ENCODE results near the gene LIM2.
"Not testable (repeated sequence)": the region's sequence is repeated elsewhere in the genome, so short reads cannot be mapped to it uniquely, and the experiment has no call there.

Gene LIM2, protein sequence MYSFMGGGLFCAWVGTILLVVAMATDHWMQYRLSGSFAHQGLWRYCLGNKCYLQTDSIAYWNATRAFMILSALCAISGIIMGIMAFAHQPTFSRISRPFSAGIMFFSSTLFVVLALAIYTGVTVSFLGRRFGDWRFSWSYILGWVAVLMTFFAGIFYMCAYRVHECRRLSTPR

DNA sequence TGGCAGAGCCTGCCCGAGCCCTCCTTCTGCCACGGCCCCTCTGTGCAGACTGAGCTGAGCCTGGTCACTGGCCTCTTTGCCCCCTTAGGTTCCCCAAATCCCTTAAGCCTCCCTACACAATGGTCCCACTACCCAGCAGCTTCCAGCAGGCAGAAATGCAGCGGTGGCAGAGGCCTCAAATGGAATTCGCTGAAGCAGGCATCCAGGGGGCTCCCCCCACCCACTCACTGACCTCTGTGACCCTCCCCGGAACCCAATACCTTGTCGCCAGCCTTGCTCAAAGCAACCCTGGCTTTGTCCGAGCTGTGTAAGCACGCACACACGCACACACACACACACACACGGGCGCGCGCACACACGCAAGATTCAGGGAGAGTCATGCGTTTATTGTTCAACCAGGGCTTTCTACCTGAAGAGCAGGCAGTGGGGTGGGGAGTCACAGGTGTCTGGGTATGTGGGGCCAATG lies at the start of gene LIM2:
TSS of gene LIM2 (minus strand) at position 51 of the 466 bp plus-strand sequence. CDS start 531 bp downstream, outside the sequence.
- DNase-seq (ENCODE audit: low spot score): peak; percentile 69

DNA sequence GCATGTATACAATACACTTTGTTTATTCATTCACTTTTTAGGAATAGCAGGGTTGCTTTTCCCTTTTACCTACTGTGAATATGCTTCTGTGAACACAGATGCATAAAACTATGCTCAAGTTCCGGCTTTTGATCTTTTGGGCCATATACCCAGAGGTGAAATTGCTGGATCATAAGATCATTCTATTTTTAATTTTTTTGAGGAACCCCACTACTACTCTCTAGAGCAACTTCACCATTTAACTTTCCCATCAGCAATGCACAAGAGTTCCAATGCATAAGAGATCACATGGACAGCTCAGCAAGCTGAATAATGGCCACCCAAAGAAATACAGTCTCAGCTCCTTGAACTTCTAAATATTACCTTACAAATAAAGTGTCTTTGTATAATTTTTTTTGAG lies 46.7 kb upstream of the LIM2 start:
- no peak for DNase-seq (ENCODE audit: low spot score)

DNA sequence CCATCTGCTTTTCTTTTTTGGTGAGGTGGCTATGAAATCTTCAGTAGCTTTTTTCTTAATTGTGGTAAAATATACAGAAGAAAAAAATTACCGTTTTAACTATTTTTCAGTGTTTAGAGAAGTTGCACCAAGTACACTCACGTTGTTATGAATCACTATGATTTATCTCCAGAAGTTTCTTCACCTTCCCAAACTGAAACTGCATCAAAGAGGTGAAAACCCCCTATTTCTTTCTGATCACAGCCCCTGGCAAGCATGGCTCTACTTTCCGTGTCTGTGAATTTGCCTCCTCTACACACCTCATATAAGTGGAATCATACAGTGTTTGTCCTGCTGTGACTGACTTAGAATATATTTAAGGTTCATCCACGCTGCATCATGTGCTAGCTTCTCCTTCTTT lies 45.3 kb upstream of the LIM2 start:
- no peak for DNase-seq (ENCODE audit: low spot score)

DNA sequence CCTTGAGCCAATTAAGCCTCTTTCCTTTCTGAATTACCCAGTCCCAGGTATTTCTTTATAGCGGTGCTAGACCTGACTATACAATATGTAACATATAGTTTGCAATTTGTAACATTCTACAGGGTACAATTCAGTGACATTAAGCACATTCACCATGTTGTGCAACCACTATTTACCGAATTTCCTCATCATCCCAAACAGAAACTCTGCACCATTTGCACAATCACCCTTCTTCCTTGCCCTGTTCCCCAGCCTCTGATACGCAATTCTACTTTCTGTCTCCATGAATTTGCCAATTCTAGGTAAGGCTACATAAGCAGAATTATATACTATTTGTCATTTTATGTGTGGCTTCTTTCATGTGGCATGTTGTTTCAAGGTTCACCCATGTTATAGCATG lies 43.4 kb upstream of the LIM2 start:
- DNase-seq (ENCODE audit: low spot score): no peak

DNA sequence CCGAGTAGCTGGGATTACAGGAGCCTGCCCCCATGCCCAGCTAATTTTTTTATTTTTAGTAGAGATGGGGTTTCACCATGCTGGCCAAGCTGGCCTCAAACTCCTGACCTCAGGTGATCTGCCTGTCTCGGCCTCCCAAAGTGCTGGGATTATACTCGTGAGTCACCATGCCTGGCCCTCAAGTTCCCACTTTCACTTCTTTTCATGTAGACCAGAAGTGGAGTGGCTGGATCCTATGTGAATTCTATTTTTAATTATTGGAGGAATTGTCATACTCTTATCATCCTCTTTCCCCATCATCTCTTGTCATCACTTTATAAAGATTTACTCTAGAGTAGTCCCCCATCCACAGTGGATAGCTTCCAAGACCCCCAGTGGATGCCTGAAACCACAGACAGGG lies 42.4 kb upstream of the LIM2 start:
- no peak for DNase-seq (ENCODE audit: low spot score)

DNA sequence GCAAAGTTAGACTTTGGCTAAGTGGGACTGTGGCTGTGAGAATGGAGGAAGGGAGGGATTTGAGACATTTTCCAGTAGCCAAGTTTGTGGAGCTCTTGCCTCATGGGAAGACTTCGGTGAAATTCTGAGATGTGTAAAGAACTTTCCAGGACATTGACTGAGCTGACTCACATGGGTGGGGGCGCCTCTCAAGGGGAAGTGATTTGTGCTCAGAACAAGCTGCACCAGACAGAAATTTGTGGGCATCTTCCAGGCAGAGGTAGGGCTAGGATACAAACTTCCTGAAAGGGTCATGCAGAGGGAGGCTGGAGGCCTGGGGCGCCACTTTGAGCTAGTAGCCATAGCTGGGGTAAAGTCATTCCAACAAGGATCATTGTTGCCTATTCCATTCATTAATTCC lies 39.4 kb upstream of the LIM2 start:
- no peak for DNase-seq (ENCODE audit: low spot score)

DNA sequence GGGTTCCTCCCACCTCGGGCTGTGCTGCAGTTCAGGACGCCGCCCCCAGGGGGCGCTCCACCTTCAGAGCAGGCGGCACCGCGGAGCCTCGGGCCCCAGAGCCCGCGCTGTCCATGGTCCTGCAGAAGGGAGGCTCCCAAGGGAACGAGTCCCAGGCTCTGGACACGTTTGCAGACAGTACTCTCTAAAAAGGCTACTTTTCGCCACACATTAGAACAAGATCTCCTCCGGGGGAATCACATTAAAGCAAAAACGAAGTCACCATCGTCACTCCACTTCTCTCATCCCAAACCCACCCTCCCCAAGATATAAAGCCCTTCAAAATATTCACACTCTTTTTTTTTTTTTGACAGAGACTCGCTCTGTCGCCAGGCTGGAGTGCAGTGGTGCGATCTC lies 34.3 kb upstream of the LIM2 start:
- DNase-seq (ENCODE audit: low spot score): peak; percentile 96

DNA sequence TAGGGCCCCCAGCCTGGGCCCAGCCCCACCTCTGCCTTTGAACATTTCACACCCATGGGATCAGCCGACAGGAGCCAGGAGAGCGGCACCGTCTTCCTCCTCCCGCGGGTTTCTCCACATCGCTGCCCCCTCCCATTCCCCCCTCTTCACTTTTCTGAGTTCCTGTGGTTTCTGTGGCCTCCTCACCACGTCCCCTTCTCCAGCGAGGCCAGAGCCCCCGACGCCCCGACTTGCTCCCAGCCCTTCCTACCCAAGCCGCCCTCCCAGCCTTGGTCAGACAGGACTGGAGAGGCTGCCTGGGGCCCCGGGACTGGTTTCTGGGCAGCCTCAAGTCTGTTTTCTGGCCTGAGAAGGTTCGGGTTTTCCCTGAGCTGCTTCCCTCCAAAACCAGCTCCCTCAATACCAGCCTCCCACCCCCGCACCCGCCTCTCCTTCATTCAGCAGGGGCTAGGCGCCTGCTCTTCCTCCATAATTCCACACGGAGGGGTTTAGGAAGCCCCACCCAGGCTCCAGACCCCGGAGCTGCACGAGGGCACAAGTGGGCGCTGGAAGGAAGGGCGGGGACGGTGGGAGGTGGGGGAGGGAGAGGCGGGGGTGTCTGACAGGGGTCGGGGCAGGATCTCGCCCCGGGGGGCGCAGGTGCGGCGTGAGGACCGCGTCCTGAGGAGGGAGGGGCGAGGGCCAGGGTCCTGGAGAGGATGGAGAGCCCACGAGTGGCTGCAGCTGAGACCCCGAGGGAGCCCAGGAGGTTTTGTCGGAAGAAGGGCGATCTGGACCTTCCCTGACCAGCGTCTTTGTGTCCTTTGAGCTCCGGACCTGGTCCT lies 33.7 kb upstream of the LIM2 start:
- DNase-seq (ENCODE audit: low spot score): no peak

DNA sequence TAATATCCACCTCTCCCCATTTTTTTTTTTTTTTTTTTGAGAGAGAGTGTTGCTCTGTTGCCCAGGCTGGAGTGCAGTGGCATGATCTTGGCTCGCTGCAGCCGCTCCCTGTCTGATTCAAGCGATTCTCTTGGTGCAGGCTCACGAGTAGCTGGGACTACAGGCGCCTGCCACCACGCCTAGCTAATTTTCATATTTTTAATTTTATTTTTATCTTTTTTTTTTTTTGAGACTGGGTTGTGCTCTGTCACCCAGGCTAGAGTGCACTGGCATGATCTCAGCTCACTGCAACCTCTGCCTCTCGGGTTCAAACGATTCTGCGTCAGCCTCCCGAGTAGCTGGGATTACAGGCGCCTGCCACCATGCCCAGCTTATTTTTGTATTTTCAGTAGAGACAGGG lies 32.7 kb upstream of the LIM2 start:
- DNase-seq (ENCODE audit: low spot score): not testable (repeated sequence)

DNA sequence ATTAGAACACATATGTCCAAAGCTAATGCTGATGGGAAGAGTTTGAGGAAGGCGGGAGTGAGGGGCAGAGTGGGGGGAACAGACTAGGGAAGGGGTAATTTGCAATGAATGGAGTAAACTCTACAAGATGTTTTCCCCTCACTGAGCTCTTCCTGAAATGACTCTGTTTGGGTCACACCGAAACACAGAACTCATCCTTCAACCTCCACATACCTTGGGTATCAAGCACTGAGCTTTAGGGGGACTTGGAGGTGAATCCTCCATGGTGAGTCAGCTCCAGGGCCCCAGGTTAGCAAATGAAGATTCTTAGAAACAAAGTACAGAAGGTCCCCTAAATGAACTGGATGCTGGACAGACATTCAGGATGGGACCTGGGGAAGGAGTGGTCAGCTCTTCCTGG lies 30.9 kb upstream of the LIM2 start:
- DNase-seq (ENCODE audit: low spot score): no peak

DNA sequence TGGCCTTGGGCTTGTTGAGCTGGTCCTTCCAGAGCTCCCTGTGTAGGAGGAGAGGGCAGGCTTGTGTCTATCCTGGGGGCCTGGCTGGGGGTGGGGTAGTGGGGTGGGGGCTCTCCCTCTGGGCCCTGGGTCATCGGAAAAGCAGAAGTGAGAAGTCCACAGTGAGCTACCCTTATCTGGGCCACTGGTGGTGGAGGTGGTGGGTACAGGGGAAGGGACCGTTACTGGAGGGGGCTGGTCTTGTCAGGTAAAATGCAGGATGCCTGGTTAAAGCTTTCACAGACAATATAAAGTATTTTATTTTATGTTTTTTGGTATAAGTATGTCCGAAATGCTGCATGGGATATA lies 30.0 kb upstream of the LIM2 start:
- DNase-seq (ENCODE audit: low spot score): no peak

DNA sequence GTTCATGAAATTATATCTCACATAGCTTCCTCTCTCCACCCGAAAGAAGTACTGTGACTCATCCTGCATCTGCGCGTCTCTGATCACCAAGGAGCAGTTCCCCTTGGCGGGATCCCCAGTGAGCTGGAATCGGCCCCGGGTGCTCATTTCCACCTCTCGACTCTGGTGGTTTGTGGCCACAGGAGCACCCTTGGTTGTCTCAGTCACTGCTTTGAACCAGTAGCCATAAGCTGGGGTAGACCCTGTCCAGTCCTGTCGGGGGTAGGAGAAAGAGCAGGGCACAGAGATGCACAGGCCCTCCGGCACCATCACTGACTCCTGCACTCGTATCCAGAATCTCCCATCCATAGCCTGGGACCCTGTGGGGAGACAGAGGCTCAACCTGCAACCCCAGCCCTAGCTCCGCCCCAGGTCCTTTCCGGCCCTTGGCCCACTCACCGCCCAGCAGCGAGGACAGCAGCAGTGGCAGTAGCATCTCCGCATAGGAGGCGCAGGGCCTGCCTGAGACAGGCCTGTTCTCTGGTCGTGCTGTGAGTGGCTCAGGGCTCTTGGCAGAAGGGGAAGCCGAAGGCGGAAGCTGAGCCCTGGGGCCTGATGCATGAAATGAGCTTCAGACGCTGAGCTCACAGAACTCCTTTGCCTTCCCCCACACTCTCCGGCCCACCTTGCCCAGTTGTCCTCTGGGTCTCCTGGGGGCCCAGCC lies 29.5 kb upstream of the LIM2 start, which contains the start of gene SIGLEC10:
TSS of gene SIGLEC10 (minus strand) at position 536 of the 703 bp plus-strand sequence. CDS start at position 475, 61 bp downstream.
- no peak for DNase-seq (ENCODE audit: low spot score)

DNA sequence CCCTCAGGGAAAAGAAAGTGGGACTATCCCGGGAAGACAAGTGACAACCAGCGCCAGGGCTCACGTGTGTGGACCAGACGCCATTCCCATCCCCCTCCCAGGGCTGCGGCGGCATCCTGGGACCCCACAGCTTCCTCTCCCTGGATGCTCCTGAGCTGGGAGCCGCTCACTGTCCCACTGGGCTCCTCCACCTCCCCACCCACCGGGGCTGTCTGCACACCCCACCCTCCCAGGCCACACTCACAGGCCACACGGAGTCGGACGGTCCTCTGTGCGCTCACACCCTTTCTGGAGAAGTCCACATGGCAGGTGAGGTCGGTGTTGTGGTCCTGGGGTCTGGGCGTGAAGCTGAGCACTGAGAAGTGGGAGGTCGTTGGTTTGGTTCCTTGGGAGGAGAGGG lies 28.6 kb upstream of the LIM2 start:
- not testable (repeated sequence) for DNase-seq (ENCODE audit: low spot score)

DNA sequence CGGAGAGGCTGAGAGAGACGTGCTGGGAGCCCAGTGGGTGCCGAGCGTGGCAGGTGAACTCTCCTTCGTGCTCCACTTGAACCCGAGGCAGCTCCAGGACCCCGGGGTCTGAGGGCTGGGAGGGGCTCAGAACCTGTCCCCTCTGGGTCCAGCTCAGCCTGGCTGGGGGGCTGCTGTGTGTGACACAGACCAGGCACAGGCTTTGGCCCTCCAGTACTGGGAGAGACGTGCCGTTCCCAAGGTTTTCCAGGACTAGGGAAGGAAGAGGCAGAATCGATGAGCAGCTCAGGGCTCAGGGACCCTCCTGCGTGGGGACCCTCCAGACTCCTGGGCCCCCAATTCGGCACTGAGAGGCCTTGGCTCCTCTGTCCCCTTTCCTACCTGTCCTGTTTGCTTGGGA lies 27.4 kb upstream of the LIM2 start:
- no peak for DNase-seq (ENCODE audit: low spot score)

DNA sequence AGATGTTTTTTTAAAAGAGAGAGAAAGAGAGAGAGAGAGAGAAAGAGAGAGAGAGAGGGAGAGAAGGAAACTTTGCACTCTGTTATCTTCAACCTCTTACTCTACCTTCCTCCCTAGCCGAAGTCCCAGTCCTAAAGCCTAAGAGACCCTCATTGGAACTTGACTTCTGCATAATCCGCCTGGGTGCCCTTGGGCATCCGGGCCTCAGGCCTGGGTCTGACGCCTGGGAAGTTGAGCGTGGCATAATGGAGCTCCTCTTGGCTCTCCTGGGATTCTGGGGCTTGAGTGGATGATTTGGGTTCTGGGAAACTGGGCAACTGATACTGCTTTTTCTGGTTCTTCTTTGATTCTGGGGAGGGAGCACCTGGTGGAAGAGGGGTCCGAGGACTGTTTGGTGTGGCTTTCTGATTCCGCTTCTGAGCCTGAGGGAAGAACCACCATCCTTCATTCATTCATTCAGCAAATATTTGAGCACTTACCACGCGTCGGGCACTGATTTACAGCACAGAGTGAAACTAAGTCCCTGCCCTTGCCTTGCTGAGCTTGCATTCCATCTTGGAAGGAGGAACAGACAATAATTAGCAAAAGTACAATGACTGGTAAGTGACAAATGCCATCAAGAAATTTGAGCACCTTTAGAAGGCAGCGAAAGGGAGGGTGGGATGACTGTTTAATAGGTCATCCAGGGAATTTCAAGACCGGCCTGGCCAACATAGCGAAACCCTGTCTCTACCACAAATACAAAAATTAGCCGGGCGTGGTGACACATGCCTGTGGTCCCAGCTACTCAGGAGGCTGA lies 23.4 kb upstream of the LIM2 start:
- no peak for DNase-seq (ENCODE audit: low spot score)

DNA sequence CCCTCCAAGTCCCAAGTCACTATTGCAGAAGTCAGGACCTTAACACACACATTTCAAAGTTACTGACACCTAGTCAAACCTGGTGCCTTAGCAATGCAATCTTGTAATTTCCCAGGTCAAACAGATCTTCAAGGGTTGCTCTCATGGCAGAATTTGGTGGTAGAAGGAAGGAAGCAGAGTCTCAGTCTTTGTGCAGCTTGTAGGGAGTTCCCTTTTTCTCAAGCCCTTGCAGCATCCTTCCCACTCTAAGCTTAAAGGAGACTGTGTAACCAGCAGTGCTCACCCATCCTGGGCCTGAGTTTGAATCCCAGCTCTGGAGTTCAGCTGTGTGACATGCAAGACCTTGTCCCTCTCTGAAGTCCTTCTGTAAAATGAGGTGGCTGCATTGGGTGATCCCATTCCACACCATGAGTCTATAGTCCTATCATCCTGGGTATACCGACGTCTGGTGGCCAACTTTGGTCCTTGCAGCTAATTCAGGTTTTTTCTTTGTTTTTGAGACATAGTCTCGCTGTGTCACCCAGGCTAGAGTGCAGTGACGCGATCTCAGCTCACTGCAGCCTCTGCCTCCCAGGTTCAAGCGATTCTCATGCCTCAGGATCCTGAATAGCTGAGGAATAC lies 19.8 kb upstream of the LIM2 start:
- no peak for DNase-seq (ENCODE audit: low spot score)

DNA sequence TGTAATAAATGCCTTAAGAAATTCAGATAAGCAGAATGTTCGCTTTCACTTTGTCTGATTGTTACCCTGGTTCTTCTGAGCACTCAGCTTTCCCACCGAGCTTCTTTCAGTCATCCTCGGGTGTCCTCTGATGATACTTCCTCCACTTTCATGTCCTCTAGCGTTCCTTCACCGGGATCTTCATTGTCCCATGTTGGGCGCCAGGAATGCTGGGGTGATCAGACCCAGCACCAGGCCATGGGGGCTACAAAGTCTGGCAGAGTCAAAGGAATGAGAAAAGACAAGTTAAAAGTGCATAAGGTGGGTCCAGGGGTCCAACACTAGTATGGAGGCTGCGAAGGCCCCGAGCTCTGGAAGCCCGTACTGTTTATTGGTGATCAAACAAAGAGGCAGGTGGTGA lies 14.3 kb upstream of the LIM2 start:
- DNase-seq (ENCODE audit: low spot score): no peak

DNA sequence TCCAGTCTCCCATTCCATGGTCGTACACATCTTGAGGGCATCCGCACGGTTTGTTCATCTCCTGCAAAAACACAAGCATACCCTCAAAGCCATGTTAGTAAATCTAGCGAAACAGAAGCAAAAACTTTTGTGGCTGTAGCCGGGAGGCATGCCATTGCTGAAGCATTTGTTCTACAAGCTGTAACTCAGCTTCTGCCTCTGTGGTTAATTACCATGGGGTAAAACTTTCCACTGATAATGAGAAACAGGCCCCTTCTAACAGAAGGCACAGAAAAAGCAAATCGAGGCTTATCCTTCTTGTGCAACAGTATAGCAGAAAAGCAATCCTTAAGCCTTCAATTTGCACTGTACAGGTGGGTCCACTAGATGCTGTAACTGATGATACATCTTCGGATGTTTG lies 12.2 kb upstream of the LIM2 start:
- DNase-seq (ENCODE audit: low spot score): not testable (repeated sequence)

DNA sequence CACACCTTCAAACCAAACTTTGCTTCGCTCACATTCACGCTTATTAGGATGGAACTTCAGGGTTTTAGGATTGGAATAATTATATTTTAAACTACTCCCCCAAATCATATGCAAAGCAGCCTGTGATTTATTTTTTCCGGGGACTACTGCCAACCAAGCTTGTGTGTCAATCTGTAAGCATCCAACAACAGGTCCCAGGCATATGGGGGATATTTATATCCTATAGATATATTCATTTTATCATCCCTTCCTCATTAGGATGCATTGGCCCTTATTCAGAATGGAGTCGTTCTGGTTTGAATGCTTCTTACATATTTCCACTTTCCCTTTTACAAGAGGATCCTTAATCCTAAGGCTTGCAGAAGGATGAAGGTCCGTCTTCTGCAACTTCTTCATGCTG lies 11.5 kb upstream of the LIM2 start:
- DNase-seq (ENCODE audit: low spot score): no peak

DNA sequence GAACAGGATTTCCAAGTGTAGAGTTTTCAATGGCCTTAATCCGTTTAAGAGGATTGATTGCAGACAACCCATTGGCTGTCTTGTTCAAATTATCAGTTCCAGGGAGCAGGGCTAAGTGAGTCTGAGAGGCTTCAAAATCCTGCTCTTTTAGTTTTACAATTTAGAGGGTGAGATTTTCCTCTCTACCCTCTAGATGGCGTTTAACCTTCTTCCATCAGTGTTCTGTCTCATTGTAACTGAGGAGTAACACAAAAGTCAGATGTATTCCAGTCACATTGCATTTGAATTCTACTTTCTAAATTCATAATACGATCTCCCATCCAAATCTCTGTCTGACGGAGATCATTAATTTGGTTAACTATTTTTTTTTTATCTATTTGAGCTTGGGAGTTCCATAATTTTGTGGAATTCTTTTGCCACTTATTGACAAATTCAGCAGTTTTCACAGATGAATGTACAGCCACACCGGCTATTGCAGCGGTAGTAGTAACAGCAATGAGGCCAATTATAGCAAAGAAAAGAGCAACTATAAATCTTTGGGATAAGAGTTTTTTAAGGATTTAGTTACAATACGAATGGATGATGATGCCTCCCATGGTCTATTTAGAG lies 10.4 kb upstream of the LIM2 start:
- DNase-seq (ENCODE audit: low spot score): no peak

DNA sequence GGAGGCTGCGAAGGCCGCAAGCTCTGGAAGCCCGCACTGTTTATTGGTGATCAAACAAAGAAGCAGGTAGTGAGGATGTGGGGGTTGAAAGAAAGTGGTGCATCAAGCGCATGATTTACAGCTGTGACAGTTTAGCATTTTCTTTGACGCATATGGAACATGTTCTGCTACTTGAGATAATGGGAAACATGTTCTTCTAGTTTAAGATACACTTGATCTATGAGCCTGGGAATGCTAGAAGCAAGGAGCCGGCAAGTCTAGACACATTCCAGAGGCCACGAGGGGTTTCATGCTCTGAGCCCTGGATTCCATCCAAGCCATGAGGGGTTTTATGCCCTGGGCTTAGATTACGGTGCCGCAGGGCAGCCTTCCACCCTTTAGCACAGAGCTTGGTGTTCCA lies 9.7 kb upstream of the LIM2 start:
- not testable (repeated sequence) for DNase-seq (ENCODE audit: low spot score)
